H9 (cell line): ENCODE results near the gene ADAM19. TPM values are rescaled to one million over a fixed set of nuclear protein-coding genes. Genes with fewer than 3 reads are reported as not detected.

ENCODE experiments used
- DNase-seq: peaks from one replicate; pipeline ENCODE4 v3.0.0-alpha.2; 2017
- H2AFZ ChIP-seq: one replicate; pipeline ENCODE4 v1.6.1; 2013; ENCODE audit warnings: mild to moderate bottlenecking, low read length, control low read depth, moderate library complexity
- H2AK5ac ChIP-seq: 2 replicates; pipeline ENCODE4 v1.6.1; 2013; ENCODE audit warnings: low read length, control low read depth, mixed read lengths; ENCODE audit not compliant: insufficient read length
- H2BK120ac ChIP-seq: one replicate; pipeline ENCODE4 v1.6.1; 2013; ENCODE audit warnings: low read depth, mild to moderate bottlenecking, low read length, control low read depth, inconsistent platforms; ENCODE audit not compliant: poor library complexity, severe bottlenecking
- H2BK12ac ChIP-seq: 2 replicates; pipeline ENCODE4 v1.6.1; 2013; ENCODE audit warnings: low read length, control low read depth, mixed read lengths, low read depth; ENCODE audit not compliant: insufficient read length
- H2BK15ac ChIP-seq: 2 replicates; pipeline ENCODE4 v1.6.1; 2013; ENCODE audit warnings: low read depth, low read length, control low read depth
- H2BK20ac ChIP-seq: one replicate; pipeline ENCODE4 v1.6.1; 2013; ENCODE audit warnings: low read depth, mild to moderate bottlenecking, low read length, control low read depth, inconsistent platforms; ENCODE audit not compliant: poor library complexity, severe bottlenecking
- H2BK5ac ChIP-seq: 2 replicates; pipeline ENCODE4 v1.6.1; 2013; ENCODE audit warnings: low read length, control low read depth, mixed read lengths; ENCODE audit not compliant: insufficient read length
- H3K14ac ChIP-seq: 2 replicates; pipeline ENCODE4 v1.6.1; 2013; ENCODE audit warnings: low read length, control low read depth; ENCODE audit not compliant: insufficient read depth
- H3K18ac ChIP-seq: 2 replicates; pipeline ENCODE4 v1.6.1; 2013; ENCODE audit warnings: low read depth, mild to moderate bottlenecking, mixed read lengths, low read length, control low read depth; ENCODE audit not compliant: insufficient read length
- H3K23ac ChIP-seq: 2 replicates; pipeline ENCODE4 v1.6.1; 2013; ENCODE audit warnings: low read length, control low read depth, mixed read lengths, low read depth; ENCODE audit not compliant: insufficient read length
- H3K23me2 ChIP-seq: 2 replicates; pipeline ENCODE4 v1.6.1; 2013; ENCODE audit warnings: low read depth, mild to moderate bottlenecking, mixed read lengths, low read length, control low read depth; ENCODE audit not compliant: insufficient read length, poor library complexity, severe bottlenecking
- H3K27ac ChIP-seq: 2 replicates; pipeline ENCODE4 v1.5.1; 2013; ENCODE audit warnings: low read length, control low read depth, mixed read lengths, low read depth; ENCODE audit not compliant: insufficient read length
- H3K27me3 ChIP-seq: 2 replicates; pipeline ENCODE4 v1.6.1; 2013; ENCODE audit warnings: low read length, control low read depth, inconsistent platforms; ENCODE audit not compliant: insufficient read depth
- H3K4ac ChIP-seq: 2 replicates; pipeline ENCODE4 v1.6.1; 2013; ENCODE audit warnings: low read depth, mild to moderate bottlenecking, control low read depth, inconsistent platforms, low read length, moderate library complexity
- H3K4me1 ChIP-seq: 2 replicates; pipeline ENCODE4 v1.6.1; 2013; ENCODE audit warnings: low read length, control low read depth, inconsistent platforms; ENCODE audit not compliant: insufficient read depth
- H3K4me2 ChIP-seq: 2 replicates; pipeline ENCODE4 v1.6.1; 2013; ENCODE audit warnings: low read length, control low read depth, mixed read lengths; ENCODE audit not compliant: insufficient read length, insufficient read depth
- H3K56ac ChIP-seq: 2 replicates; pipeline ENCODE4 v1.6.1; 2013; ENCODE audit warnings: low read depth, mild to moderate bottlenecking, mixed read lengths, low read length, control low read depth; ENCODE audit not compliant: insufficient read length
- H3K79me1 ChIP-seq: 2 replicates; pipeline ENCODE4 v1.6.1; 2013; ENCODE audit warnings: low read depth, mild to moderate bottlenecking, moderate library complexity, low read length, control low read depth, inconsistent platforms; ENCODE audit not compliant: insufficient read depth, poor library complexity, severe bottlenecking
- H3K79me2 ChIP-seq: 2 replicates; pipeline ENCODE4 v1.6.1; 2013; ENCODE audit warnings: low read length, control low read depth, inconsistent platforms; ENCODE audit not compliant: insufficient read depth
- H3K9ac ChIP-seq: 2 replicates; pipeline ENCODE4 v1.6.1; 2013; ENCODE audit warnings: low read length, control low read depth, mixed read lengths; ENCODE audit not compliant: insufficient read length; ENCODE audit errors: extremely low read depth
- H3K9me3 ChIP-seq: one replicate; pipeline ENCODE4 v1.6.1; 2013; ENCODE audit warnings: low read depth, low read length, inconsistent platforms; ENCODE audit not compliant: control insufficient read depth
- H3T11ph ChIP-seq: one replicate; pipeline ENCODE4 v1.6.1; 2013; ENCODE audit warnings: mild to moderate bottlenecking, low read length, control low read depth, inconsistent platforms
- H4K20me1 ChIP-seq: one replicate; pipeline ENCODE4 v1.6.1; 2013; ENCODE audit not compliant: control insufficient read depth, insufficient read length, insufficient read depth
- H4K5ac ChIP-seq: 2 replicates; pipeline ENCODE4 v1.6.1; 2013; ENCODE audit warnings: low read depth, mild to moderate bottlenecking, mixed read lengths, low read length, control low read depth; ENCODE audit not compliant: insufficient read length
- H4K8ac ChIP-seq: replicated peaks from 2 replicates; pipeline ENCODE4 v1.6.1; 2013; ENCODE audit warnings: low read length, control low read depth, mixed read lengths, low read depth; ENCODE audit not compliant: insufficient read length
- H4K91ac ChIP-seq: 2 replicates; pipeline ENCODE4 v1.6.1; 2013; ENCODE audit warnings: low read depth, mild to moderate bottlenecking, moderate library complexity, mixed read lengths, low read length, control low read depth; ENCODE audit not compliant: insufficient read length
- H3K27ac Mint-ChIP-seq, 3 experiments: 2 replicates in 2 of 3; 3 replicates in 1 of 3; pipeline ENCODE4 v1.8.0; 2020 to 2021; ENCODE audit warnings: mixed read lengths in 3 of 3, mild to moderate bottlenecking in 1 of 3, moderate library complexity in 1 of 3
- H3K27me3 Mint-ChIP-seq: 2 replicates; pipeline ENCODE4 v1.8.0; 2021; ENCODE audit warnings: low read depth, mild to moderate bottlenecking, moderate library complexity, mixed read lengths
- H3K36me3 Mint-ChIP-seq, 3 experiments: 2 replicates in 2 of 3; 3 replicates in 1 of 3; pipeline ENCODE4 v1.8.0; 2020 to 2021; ENCODE audit warnings: low read depth in 3 of 3, mixed read lengths in 3 of 3; ENCODE audit not compliant: insufficient read depth in 1 of 3
- H3K4me1 Mint-ChIP-seq, 2 experiments: 2 replicates each; pipeline ENCODE4 v1.8.0; 2020; ENCODE audit warnings: mixed read lengths in 2 of 2
- H3K4me3 Mint-ChIP-seq, 2 experiments: 2 replicates in 1 of 2; 3 replicates in 1 of 2; pipeline ENCODE4 v1.8.0; 2020 to 2021; ENCODE audit warnings: mild to moderate bottlenecking in 2 of 2, mixed read lengths in 2 of 2, moderate library complexity in 1 of 2
- H3K9me3 Mint-ChIP-seq, 2 experiments: 2 replicates in 1 of 2; 3 replicates in 1 of 2; pipeline ENCODE4 v1.8.0; 2020; ENCODE audit warnings: mild to moderate bottlenecking in 2 of 2, mixed read lengths in 2 of 2, moderate library complexity in 1 of 2
- CTCF ChIP-seq: fragments of 200-600 bp; sonication (generic); conservative IDR thresholded peaks from 3 replicates; pipeline ENCODE4 v1.8.0; 2021; ENCODE audit warnings: antibody characterized with exemption, mild to moderate bottlenecking
- WGBS: extraction: QIAGEN DNeasy Blood & Tissue Kit; methylation state at CpG from one replicate; pipeline ENCODE4 v1.1.7; 2013; ENCODE audit warnings: missing lambda C conversion rate, low lambda C conversion rate, mixed read lengths; ENCODE audit not compliant: insufficient read length; ENCODE audit errors: extremely low coverage; 5-methylcytosine and 5-hydroxymethylcytosine counted together
- total RNA-seq: library from RNA; stranded (reverse); gene quantifications from 2 replicates; pipeline ENCODE4 v1.2.1, GENCODE V29; 2021

Gene ADAM19
- total RNA-seq, 1 experiment from 2014 or later: 9.9 TPM

DNA sequence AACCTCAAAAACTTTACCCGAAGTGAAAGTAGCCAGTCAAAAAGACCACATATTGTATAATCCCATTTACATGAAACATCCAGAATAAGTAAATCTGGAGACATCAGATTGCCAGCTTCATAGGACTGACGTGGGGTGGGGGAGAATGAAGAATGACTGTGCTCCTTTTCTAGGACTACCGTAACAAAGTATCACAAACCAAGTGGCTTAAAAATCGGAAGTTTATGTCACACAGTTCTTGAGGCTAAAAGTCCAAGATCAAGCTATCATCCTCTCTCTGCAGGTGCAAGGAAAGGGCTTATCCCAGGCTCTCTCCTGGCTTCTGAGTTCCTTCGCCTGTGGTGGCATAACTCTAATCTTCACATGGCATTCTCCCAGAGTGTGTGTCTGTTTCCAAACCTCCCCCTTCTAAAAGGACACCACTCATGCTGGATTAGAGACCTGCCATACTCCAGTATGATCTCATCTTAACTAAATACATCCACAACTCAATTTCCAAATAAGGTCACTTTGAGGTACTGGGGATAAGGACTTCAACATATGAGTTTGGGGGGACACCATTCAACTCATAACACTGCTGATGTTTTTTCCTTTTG lies 25.5 kb downstream of the ADAM19 start:
- no peak overlapping the region for H3T11ph ChIP-seq
- no peak overlapping the region for H3K18ac ChIP-seq
- H3K9me3 ChIP-seq: no peaks in the 10 kb centered on the region
- H4K20me1 ChIP-seq: no peaks in the 10 kb centered on the region
- H4K5ac ChIP-seq: no peak overlapping the region
- Mint-ChIP-seq H3K27me3 (no peaks in the 10 kb centered on the region), H3K9me3 (no peaks in the 10 kb centered on the region), H3K4me3 (no peak overlapping the region), H3K27ac (no peak overlapping the region), H3K36me3 (peaks cover 2 to 6% (median 5%) of the 10 kb centered on the region in 3 experiments; a peak in 4 of 7 replicates), H3K4me1 (peaks cover 22 to 24% of the 10 kb centered on the region in 2 experiments)
- H2BK20ac ChIP-seq: no peak overlapping the region
- WGBS: no CpG with 5 or more reads among the region's 5 CpGs
- no peaks in the 10 kb centered on the region for H3K23me2 ChIP-seq
- H2BK5ac ChIP-seq: no peak overlapping the region
- no peak overlapping the region for H2BK120ac ChIP-seq
- no peak overlapping the region for H3K56ac ChIP-seq
- H2BK12ac ChIP-seq: no peak overlapping the region
- H3K4me1 ChIP-seq: no peaks in the 10 kb centered on the region; the same call in 1 of the 2 replicates
- H3K14ac ChIP-seq: no peak overlapping the region
- DNase-seq: no peak
- no peak overlapping the region for H2AFZ ChIP-seq
- no peak overlapping the region for H3K4ac ChIP-seq
- H3K23ac ChIP-seq: no peak overlapping the region
- no peak overlapping the region for H3K4me2 ChIP-seq
- H3K27ac ChIP-seq: no peak overlapping the region
- H4K8ac ChIP-seq: no peak overlapping the region
- no peaks in the 10 kb centered on the region for H3K79me2 ChIP-seq
- no peak for TF ChIP-seq CTCF
- H3K27me3 ChIP-seq: no peaks in the 10 kb centered on the region
- no peak overlapping the region for H2AK5ac ChIP-seq
- H2BK15ac ChIP-seq: no peak overlapping the region
- H3K9ac ChIP-seq: no peak overlapping the region
- no peaks in the 10 kb centered on the region for H3K79me1 ChIP-seq
- no peak overlapping the region for H4K91ac ChIP-seq
